Embryonic facial prominence (tissue), 1 donor: ENCODE results near the gene ADH5.
"Not testable (repeated sequence)": the region's sequence is repeated elsewhere in the genome, so short reads cannot be mapped to it uniquely, and the experiment has no call there.

Source experiments
- DNase-seq: peaks from one replicate; pipeline ENCODE4 v3.0.0-alpha.2; 2016; ENCODE audit errors: extremely low spot score

The ADH5 gene

GRCh38 chr4:99084595-99084994 is 4.0 kb downstream of the ADH5 start:
- no peak for DNase-seq

GRCh38 chr4:99082192-99082591 is 6.4 kb downstream of the ADH5 start:
- DNase-seq = no peak

- DNase-seq = not testable (repeated sequence)
Observed at GRCh38 chr4:99080869-99081268, 7.7 kb downstream of the ADH5 start.

- DNase-seq = no peak
Observed at GRCh38 chr4:99079625-99080295, 8.8 kb downstream of the ADH5 start.

GRCh38 chr4:99078931-99079624 is 9.5 kb downstream of the ADH5 start:
- DNase-seq = no peak

GRCh38 chr4:99078336-99078735 is 10.3 kb downstream of the ADH5 start:
- no peak for DNase-seq

GRCh38 chr4:99077177-99077576 is 11.4 kb downstream of the ADH5 start:
- no peak for DNase-seq

- DNase-seq = no peak
Observed at GRCh38 chr4:99076292-99076976, 12.2 kb downstream of the ADH5 start.

GRCh38 chr4:99074816-99075215 is 13.8 kb downstream of the ADH5 start:
- DNase-seq = no peak

- no peak for DNase-seq
Observed at GRCh38 chr4:99071159-99071558, 17.4 kb downstream of the ADH5 start.

GRCh38 chr4:99067617-99068016 is 21.0 kb downstream of the ADH5 start:
- no peak for DNase-seq

GRCh38 chr4:99065521-99065920 is 23.1 kb downstream of the ADH5 start:
- DNase-seq = not testable (repeated sequence)

- DNase-seq = no peak
Observed at GRCh38 chr4:99062120-99062519, 26.5 kb downstream of the ADH5 start.

GRCh38 chr4:99061048-99061700 is 27.4 kb downstream of the ADH5 start:
- DNase-seq = no peak

- DNase-seq = no peak
Observed at GRCh38 chr4:99059550-99059949, 29.0 kb downstream of the ADH5 start.

GRCh38 chr4:99058228-99058627 is 30.4 kb downstream of the ADH5 start:
- no peak for DNase-seq

GRCh38 chr4:99054428-99054994 is 34.1 kb downstream of the ADH5 start:
- no peak for DNase-seq

GRCh38 chr4:99052902-99053301 is 35.7 kb downstream of the ADH5 start:
- no peak for DNase-seq

GRCh38 chr4:99047710-99048109 is 40.9 kb downstream of the ADH5 start:
- DNase-seq = no peak

- DNase-seq = no peak
Observed at GRCh38 chr4:99043346-99043745, 45.2 kb downstream of the ADH5 start.

- no peak for DNase-seq
Observed at GRCh38 chr4:99038213-99038612, 50.4 kb downstream of the ADH5 start.

GRCh38 chr4:99033956-99034355 is 54.6 kb downstream of the ADH5 start:
- no peak for DNase-seq
